Activated CD4-positive, alpha-beta memory T cell treated with anti-CD3 and anti-CD28 coated beads, Interleukin-2, amount 10 ng/mL, durations not matched to agents 7 days and 5 days (primary cell): ENCODE results near the gene TBRG4. TPM values are rescaled to one million over a fixed set of nuclear protein-coding genes. Genes with fewer than 3 reads are reported as not detected.

Experiments used
- total RNA-seq, 2 experiments: library from RNA; stranded (reverse); gene quantifications; one replicate each; pipeline ENCODE4 v1.2.3, GENCODE V29; 2021

Gene TBRG4
- total RNA-seq, 2 experiments from 2014 or later = 98.8 to 103 TPM

Other genes starting within 250 kb of the TBRG4 start
- 10 to 100 TPM; 27.7 to 29.3 TPM for gene PURB, start 226.2 kb downstream of the TBRG4 start, total RNA-seq
- 100 to 1,000 TPM; 572 to 576 TPM for gene MYO1G, start 132.7 kb downstream of the TBRG4 start, total RNA-seq
- 100 to 1,000 TPM; 130 to 134 TPM for gene CCM2, start 111.5 kb downstream of the TBRG4 start, total RNA-seq
- gene NACAD, start 22.7 kb downstream of the TBRG4 start, total RNA-seq = under 1 TPM in 1 of 2 experiments, not detected in 1; 0.60 TPM
- gene RAMP3, start 46.1 kb upstream of the TBRG4 start, total RNA-seq = not detected